GM12892 (cell line): ENCODE results near the gene COL17A1.

Experiments
- POLR2A ChIP-seq: IDR thresholded peaks from 2 replicates; pipeline ENCODE4 v1.6.1; 2011; ENCODE audit warnings: low read depth, low read length, control low read depth
- POLR2AphosphoS5 ChIP-seq: IDR thresholded peaks from 2 replicates; pipeline ENCODE4 v1.6.1; 2011; ENCODE audit warnings: low read depth, low read length, control low read depth
- TAF1 ChIP-seq: IDR thresholded peaks from 2 replicates; pipeline ENCODE4 v1.6.1; 2011; ENCODE audit warnings: low read depth, mild to moderate bottlenecking, control low read depth, low read length, borderline replicate concordance

DNA sequence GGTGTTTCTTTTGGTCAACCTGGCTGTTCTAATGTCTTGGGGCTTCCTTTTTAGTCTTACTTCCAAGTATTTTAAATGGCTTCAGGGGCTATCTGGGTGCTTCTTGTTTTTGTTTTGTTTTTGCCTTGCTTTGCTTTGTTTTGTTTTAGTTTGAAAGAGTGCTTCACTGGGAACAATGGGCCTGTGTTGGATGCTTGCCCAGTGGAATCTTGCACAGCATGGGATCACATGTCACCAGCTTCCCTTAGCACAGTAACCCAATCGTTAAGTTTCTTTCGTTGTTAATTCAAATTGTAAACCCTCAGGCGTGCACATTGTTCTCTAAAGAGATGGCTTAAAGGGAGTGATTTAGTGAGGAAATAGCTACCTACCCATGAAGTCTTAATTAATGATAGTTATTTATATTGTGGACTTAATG, 8.9 kb downstream of the COL17A1 start:
- TF ChIP-seq POLR2A (no peak), TAF1 (no peak), POLR2AphosphoS5 (no peak)
